KG1 (cell line): Measurements from ENCODE around the gene GBP1.
"Not testable (repeated sequence)": the region's sequence is repeated elsewhere in the genome, so short reads cannot be mapped to it uniquely, and the experiment has no call there.

Source experiments
- DNase-seq: peaks from one replicate; lab custom pipeline; 2025; lab: John Stamatoyannopoulos, UW

The GBP1 gene

GRCh38 chr1:89065079-89065868, at the start of gene GBP1:
Gene GBP1 (minus strand): TSS chr1:89065208. CDS start chr1:89063234, 1,974 bp downstream.
- peak; percentile 15 for DNase-seq

DNA sequence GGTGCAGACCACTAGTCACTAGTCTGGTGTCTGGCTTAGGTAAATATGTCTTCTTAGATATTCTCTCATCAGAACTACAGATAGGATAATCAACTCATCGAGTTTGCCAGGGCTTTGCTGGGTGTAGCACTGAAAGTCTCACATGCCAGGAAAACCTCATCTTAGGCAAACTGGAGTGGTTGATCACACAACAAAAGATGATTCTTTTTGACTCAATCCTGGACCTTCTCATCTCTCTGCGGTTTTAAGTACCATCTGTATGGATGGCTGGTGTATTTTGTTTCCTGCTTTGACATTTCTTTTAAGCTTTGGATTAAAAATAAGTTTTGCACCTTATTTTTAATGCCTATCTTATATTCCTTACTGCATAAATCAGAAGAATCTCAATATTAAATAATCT, 49.7 kb upstream of the GBP1 start:
- no peak for DNase-seq

GRCh38 chr1:89112871-89113613, 48.0 kb upstream of the GBP1 start:
- no peak for DNase-seq

DNA sequence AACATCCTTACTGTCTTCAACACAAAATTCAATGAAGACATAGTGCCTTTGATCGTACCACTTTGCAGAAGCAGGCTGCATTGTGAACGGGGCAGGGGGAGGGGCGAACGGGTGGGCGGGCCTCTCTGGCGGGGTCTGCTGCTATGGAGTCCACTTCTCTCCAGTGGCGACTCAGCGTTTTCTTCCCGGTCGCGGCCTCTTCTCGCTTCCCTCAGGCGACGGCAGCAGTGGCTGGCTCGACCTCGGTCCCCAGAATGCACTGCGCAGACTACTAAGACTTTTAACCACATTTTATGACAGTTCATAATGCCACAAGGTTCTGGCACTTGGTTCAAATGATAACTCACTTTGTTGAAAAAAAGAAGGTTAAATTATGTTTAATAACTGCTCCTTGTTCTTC, 39.7 kb upstream of the GBP1 start:
- DNase-seq: no peak

DNA sequence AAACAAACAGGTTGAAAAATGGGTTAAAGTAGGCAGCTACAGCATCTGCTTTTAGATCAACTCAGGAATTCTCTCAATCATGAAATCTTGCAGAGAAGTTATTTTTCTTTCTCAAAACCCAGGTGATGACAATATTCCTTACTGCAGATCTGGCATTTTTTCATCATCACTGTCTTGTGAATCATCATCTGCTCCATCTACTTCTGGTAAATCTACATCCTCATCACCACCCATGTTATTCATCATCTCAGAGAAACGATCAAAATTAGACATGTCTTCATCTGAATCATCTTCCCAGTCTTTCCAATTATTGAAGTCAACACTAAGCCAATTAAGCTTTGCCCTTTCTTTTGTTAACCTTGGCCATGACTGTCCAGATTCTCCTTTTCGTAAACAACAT, 39.1 kb upstream of the GBP1 start:
- no peak for DNase-seq

DNA sequence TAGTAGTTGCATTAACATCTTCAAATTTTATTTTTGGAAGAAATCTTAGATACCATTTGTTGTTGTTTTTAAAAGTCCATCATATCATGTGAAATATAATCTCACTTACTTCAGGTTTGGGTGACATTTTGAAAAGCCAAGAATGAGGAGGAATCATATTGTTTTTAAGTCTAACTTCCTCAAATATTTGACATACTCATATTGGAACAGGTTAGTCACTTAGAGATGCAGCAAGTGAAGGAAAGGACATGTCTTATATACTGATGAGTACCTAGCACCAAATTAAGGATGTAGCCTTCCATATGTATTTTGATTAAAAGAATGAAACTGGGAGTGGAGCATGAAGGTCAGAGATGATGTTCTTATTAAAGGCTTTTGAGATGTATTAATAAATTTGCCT, 37.0 kb upstream of the GBP1 start:
- DNase-seq: no peak

- DNase-seq: no peak
Observed at GRCh38 chr1:89100412-89100811, 35.4 kb upstream of the GBP1 start.

DNA sequence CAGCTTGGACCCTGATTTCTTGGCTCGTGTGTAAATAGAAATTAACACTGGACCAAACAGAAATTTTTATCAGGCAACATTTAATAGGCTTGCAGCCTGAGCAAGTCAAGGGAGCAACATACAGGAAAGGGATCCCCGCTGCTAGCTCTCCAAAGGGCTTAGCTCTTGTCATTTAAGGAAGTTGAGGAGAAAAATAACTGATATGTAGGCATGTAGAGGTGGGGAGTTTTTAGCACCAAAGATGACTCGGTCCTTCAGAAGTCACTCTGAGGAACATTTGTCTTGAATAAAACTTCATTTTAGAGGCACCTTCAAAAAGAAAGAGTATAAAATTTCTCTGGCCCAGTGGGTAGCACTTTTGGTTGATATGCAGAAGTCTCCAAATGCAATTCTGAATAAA, 33.8 kb upstream of the GBP1 start:
- no peak for DNase-seq

GRCh38 chr1:89095737-89096136, 30.7 kb upstream of the GBP1 start:
- DNase-seq: no peak

DNA sequence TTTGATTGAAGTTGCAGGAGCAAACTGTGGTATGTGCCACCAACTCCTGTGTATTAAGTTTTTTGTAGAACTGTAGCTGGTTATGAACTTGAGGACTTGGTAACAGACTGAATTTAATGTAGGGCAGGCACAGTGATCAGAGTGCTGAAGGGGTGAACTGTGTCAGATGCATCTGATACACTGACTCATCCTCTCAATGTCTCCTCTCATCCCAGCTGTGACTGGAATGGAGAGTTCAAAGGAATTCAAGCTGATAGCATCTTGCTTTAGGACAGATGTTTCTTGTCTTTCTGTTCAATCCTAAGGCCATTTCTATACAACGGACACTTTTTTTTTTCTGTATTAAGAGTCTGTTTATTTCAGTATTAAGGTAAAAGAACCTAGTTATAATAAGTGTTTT, 25.0 kb upstream of the GBP1 start:
- no peak for DNase-seq

GRCh38 chr1:89088572-89088971, 23.6 kb upstream of the GBP1 start:
- no peak for DNase-seq

DNA sequence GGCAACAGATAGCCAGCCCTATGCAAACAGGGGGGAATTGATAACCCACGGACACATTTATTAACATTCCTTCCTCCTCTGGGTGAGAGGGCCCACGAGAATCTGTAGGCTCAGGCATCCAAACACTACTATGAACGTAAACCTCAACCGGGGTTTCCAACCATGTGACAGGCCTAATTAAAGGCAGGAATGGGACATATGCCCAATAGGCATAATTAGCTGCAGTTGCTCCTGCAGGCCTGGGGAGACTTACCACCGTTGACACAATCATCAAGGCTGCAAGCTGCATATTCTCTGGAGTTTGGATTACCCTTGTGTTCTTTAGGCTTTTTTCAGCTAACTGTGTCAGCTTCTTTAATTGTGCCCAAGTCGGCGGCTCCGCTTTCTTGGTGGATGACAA, 22.2 kb upstream of the GBP1 start:
- no peak for DNase-seq

DNA sequence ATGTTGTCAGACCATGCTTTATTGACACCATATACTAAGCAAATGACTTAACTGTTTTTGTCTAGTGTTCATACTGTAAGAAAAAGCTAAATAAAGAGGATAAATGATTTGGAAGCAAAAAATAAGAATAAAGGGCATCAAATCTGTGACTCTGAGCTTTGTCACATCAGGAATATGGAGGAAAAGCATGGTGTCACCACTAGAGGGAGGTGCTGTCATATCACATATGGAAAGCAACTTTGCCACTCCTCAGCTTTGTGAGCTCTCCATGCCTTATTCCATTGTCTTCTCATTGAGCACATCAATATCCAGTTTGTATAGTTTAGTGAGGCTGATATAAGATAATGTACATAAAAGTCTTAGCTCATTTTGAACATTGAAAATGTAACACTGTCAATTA, 20.8 kb upstream of the GBP1 start:
- peak; percentile 36 for DNase-seq

GRCh38 chr1:89081005-89081404, 16.0 kb upstream of the GBP1 start:
- no peak for DNase-seq

GRCh38 chr1:89080068-89080467, 15.1 kb upstream of the GBP1 start:
- DNase-seq: not testable (repeated sequence)

DNA sequence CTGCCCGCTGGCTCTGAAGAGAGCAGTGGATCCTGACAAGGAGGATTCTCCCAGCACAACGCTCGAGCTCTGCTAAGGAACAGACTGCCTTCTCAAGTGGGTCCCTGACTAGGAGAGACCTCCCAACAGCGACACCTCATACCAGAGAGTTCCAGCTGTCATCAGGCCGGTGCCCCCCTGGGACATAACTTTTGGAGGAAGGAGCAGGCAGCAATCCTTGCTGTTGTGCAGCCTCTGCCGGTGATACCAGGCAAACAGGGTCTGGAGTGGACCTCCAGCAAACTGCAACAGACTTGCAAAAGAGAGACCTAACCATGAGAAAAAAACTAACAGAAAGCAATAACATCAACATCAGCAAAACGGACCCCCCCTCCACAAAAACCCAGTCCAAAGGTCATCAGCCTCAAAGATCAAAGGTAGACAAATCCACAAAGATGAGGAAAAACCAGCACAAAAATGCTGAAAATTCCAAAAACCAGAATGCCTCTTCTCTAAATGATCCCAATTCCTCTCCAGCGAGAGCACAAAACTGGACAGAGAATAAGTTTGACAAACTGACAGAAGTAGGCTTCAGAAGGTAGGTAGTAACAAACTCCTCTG, 7.6 kb upstream of the GBP1 start:
- DNase-seq: not testable (repeated sequence)

- DNase-seq: no peak
Observed at GRCh38 chr1:89070509-89070908, 5.5 kb upstream of the GBP1 start.

DNA sequence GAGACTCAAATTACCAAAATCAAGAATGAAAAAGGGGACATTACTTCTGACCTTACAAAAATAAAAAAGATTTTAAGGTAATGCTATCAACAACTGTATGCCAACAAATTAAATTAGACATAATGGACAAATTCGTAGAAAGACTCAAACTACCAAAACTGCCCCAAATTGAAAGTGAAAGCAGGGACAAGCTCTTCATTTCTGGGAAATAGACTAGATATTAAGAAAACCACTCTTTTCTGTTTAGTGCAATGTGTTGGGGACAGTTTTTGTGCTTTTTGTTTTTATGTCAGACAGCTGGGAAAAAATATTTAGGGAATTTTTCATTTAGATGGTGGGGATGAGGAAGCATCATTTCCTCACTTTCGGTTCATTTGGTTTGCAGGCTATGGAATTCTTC, 4.9 kb upstream of the GBP1 start:
- DNase-seq: no peak

GRCh38 chr1:89068291-89068690, 3.3 kb upstream of the GBP1 start:
- DNase-seq: no peak

- peak; percentile 42 for DNase-seq
Observed at GRCh38 chr1:89064632-89065031, 376 bp downstream of the GBP1 start.

DNA sequence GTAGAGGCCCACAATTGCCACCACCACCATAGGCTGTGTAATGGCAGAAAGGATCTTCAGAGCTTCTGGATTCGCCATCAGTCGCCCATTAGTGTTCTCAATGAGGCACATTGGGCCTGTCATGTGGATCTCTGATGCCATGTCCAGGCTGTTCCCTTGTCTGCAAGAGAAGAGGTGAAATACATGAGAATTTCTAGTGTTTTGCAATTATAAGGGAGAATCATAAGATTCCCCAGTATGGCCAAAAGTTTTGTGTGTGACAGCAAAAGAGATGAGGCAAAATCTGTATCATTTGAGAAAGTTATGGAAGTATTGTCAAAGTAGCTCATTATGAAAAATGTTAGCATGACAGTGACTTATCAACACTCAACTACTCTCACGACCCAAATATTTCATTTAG, 1.9 kb downstream of the GBP1 start:
- no peak for DNase-seq

GRCh38 chr1:89060091-89060490, 4.9 kb downstream of the GBP1 start:
- DNase-seq: no peak

DNA sequence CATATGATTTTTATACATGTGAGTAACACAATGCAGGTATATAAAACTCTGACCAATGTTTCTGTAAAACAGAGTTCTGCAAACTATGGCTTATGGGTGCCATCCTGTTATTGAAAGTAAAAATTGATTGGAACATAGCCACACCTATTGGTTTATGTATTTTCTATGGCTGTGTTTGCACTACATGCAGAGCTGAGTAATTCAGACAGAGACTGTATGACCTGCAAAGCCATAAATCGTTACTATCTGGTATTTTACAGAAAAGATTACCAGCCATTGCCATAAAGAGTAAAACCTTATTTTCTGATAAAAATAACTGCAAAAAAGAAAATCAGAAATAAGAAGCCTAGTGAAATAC, 13.1 kb downstream of the GBP1 start:
- no peak for DNase-seq
